ENCODE data around the gene HEATR5A. TPM values are rescaled to one million over a fixed set of nuclear protein-coding genes. Genes with fewer than 3 reads are reported as not detected.

HEATR5A gene
- total and polyA plus RNA-seq, 2 of the 13 experiments (the other 11 are each of a cell fraction or from before 2014, with no cell fraction given): 36.4 to 105 TPM

GRCh38 chr14:31257554-31258426 is 162.6 kb downstream of the HEATR5A start (continued):
- TF ChIP-seq ZNF281 (CRISPR knock-in tag; IDR thresholded peaks at IDR 0.05; ENCODE audit: borderline replicate concordance) (peak; percentile 76; the same call in 1 of the 2 replicates), SIX4 (CRISPR knock-in tag; IDR thresholded peaks at IDR 0.05) (peak; percentile 87), RFXAP (CRISPR knock-in tag; IDR thresholded peaks at IDR 0.05; ENCODE audit: borderline replicate concordance) (peak; percentile 67; the same call in 1 of the 2 replicates), ZNF800 (CRISPR knock-in tag; IDR thresholded peaks at IDR 0.05) (peak; percentile 81; the same call in 1 of the 2 replicates), KDM6A (CRISPR knock-in tag; IDR thresholded peaks at IDR 0.05; ENCODE audit: low read depth) (peak; percentile 100), RERE (CRISPR knock-in tag; IDR thresholded peaks at IDR 0.05; ENCODE audit: low read depth) (peak; percentile 88), DNMT1 (CRISPR knock-in tag; IDR thresholded peaks at IDR 0.05) (peak; percentile 55), ZNF687 (CRISPR knock-in tag; IDR thresholded peaks at IDR 0.05) (peak; percentile 57; the same call in 1 of the 2 replicates), ZSCAN29 (CRISPR knock-in tag; conservative IDR thresholded peaks at IDR 0.05) (peak; percentile 86), ZBTB39 (CRISPR knock-in tag; IDR thresholded peaks at IDR 0.05) (peak; percentile 92; the same call in 1 of the 2 replicates)
